ENCODE measurements around the gene ZNF552.

ZNF552 gene

GRCh38 chr19:57769345-57770131 is 45.2 kb downstream of the ZNF552 start, which contains the start of gene ZNF586:
Gene ZNF586 (plus strand): TSS chr19:57769676. CDS start chr19:57769843, 167 bp downstream.
- peak; percentile 92 for DNase-seq
- Histone ChIP-seq H3K36me3 (peaks cover 21% of the 10 kb centered on the region), H3K27me3 (no peaks in the 10 kb centered on the region), H3K9me3 (no peaks in the 10 kb centered on the region), H3K4me1 (no peaks in the 10 kb centered on the region), H3K4me3 (ENCODE audit: low read depth, low read length) (peak within 1 kb of the TSS; percentile 81)
- TF ChIP-seq CTCF (IDR thresholded peaks at IDR 0.05; ENCODE audit: low read depth, low read length), result no peak

- no peak for TF ChIP-seq CTCF (IDR thresholded peaks at IDR 0.05; ENCODE audit: low read depth, low read length)
- DNase-seq, result no peak
- peaks cover 61% of the 10 kb centered on the region for H3K36me3 ChIP-seq
Observed at GRCh38 chr19:57759096-57759495, 55.6 kb downstream of the ZNF552 start.

GRCh38 chr19:57757941-57758340 is 56.8 kb downstream of the ZNF552 start:
- no peak for DNase-seq
- no peaks in the 10 kb centered on the region for H3K27me3 ChIP-seq
- H3K4me1 ChIP-seq, result no peaks in the 10 kb centered on the region
- no peaks in the 10 kb centered on the region for H3K9me3 ChIP-seq
- no peak overlapping the region for H3K4me3 ChIP-seq (ENCODE audit: low read depth, low read length)
- peaks cover 73% of the 10 kb centered on the region for H3K36me3 ChIP-seq
- TF ChIP-seq CTCF (IDR thresholded peaks at IDR 0.05; ENCODE audit: low read depth, low read length), result no peak

More at GRCh38 chr19:57759096-57759495, 55.6 kb downstream of the ZNF552 start:
- H3K4me1 ChIP-seq, result no peaks in the 10 kb centered on the region
- H3K4me3 ChIP-seq (ENCODE audit: low read depth, low read length), result no peak overlapping the region
- no peaks in the 10 kb centered on the region for H3K27me3 ChIP-seq
- H3K9me3 ChIP-seq, result no peaks in the 10 kb centered on the region
